H1 (cell line): Measurements from ENCODE around the gene SAMD9. TPM values are rescaled to one million over a fixed set of nuclear protein-coding genes. Genes with fewer than 3 reads are reported as not detected.

ENCODE experiments used
- ATF3 ChIP-seq: IDR thresholded peaks from 2 replicates; pipeline ENCODE4 v1.6.1; 2011; ENCODE audit warnings: low read depth, mild to moderate bottlenecking, low read length; ENCODE audit not compliant: insufficient read depth
- GTF2F1 ChIP-seq: IDR thresholded peaks from 2 replicates; pipeline ENCODE4 v1.6.1; 2012; ENCODE audit warnings: low read depth, low read length, improper control_type of control experiment, borderline replicate concordance
- NRF1 ChIP-seq: IDR thresholded peaks from 2 replicates; pipeline ENCODE4 v1.6.1; 2011; ENCODE audit warnings: mild to moderate bottlenecking, low read depth, low read length, improper control_type of control experiment
- PHF8 ChIP-seq: fragments of 200-600 bp; sonication (generic); conservative IDR thresholded peaks from 2 replicates; pipeline ENCODE4 v1.7.1; 2012; ENCODE audit warnings: low read depth, mild to moderate bottlenecking, inconsistent platforms, low read length, moderate library complexity
- RFX5 ChIP-seq: IDR thresholded peaks from 2 replicates; pipeline ENCODE4 v1.6.1; 2011; ENCODE audit warnings: low read depth, low read length, improper control_type of control experiment, borderline replicate concordance
- polyA plus RNA-seq, 7 experiments: library from polyadenylated mRNA; depleted of rRNA in 3 of 7; stranded (reverse) in 5 of 7; unstranded in 2 of 7; fragments of >200 nt in 5 of 7; fragments of 200-250 nt in 2 of 7; gene quantifications; 1 replicate in 5 of 7; 2 replicates in 1 of 7; 4 replicates in 1 of 7; pipeline versions ENCODE4 v1.2.1 to v1.2.3, GENCODE V29; 2011 to 2013; ENCODE audit warnings: missing spikeins in 2 of 7, mixed read lengths in 2 of 7
- total RNA-seq: library from RNA; stranded (reverse); fragmentation: NEBNext Ultra II Directional; extraction: Animal tissue kit (Norgen Biotek cat#: 25700); gene quantifications from 2 replicates; pipeline ENCODE4 v1.2.1, GENCODE V29; 2021

The SAMD9 gene
- total and polyA plus RNA-seq, 2 of the 8 experiments (the other 6 are each of a cell fraction or from before 2014, with no cell fraction given), result 0.02 TPM; not detected in 1

- TF ChIP-seq NRF1, result no peak
- no peak for TF ChIP-seq GTF2F1
- TF ChIP-seq ATF3, result no peak
- no peak for TF ChIP-seq RFX5
- TF ChIP-seq PHF8, result no peak
These were observed 452 bp downstream of the SAMD9 start (continued) for GRCh38 chr7:93117327-93117726.
